GM12892 (cell line): ENCODE results near the gene NAV2.

Experiments used
- POLR2A ChIP-seq: IDR thresholded peaks from 2 replicates; pipeline ENCODE4 v1.6.1; 2011; ENCODE audit warnings: low read depth, low read length, control low read depth
- POLR2AphosphoS5 ChIP-seq: IDR thresholded peaks from 2 replicates; pipeline ENCODE4 v1.6.1; 2011; ENCODE audit warnings: low read depth, low read length, control low read depth

DNA sequence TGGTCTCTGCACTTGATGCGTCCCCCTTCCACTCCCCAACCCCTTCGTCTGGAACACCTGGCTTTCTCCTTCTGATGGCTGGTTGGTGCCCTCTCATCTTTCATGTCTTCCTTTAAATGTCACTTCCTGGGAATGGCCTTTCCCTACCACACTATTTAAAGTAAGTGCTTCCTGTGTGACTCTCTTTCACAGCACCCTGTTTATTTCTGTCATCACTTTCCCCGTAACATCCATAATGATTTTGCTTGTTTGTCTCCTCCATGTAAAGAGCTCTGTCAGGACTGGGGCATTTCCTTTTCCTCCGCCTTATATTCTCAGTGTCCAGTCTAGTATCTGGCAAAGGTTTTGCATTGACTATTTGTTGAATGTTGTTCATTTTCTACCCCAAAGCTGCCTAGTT is 304.7 kb downstream of the NAV2 start:
- TF ChIP-seq POLR2A (no peak), POLR2AphosphoS5 (no peak)
